Right ventricle myocardium inferior (tissue), 1 donor: ENCODE data around the gene ALDH1A3. TPM values are rescaled to one million over a fixed set of nuclear protein-coding genes. Genes with fewer than 3 reads are reported as not detected.

Experiments used
- ATAC-seq: fragments of 200-7000 bp; cut with Tn5 transposase; one replicate; pipeline ENCODE4 v1.9.1; 2020; ENCODE audit warnings: mild to moderate bottlenecking, moderate library complexity
- DNase-seq: peaks from one replicate; pipeline ENCODE4 v3.0.0; 2021; ENCODE audit errors: missing footprints
- intact Hi-C: fragments of 100-400 bp; cut with DNase I; formaldehyde crosslinking; loops from one replicate; pipeline ENCODE4 v1.11.0; 2022
- total RNA-seq: library from RNA; stranded (reverse); fragmentation: NEBNext Ultra II Directional; extraction: Animal tissue kit (Norgen Biotek cat#: 25700); gene quantifications from one replicate; pipeline ENCODE4 v1.2.1, GENCODE V29; 2021
- donor health status: DM: no; HTN: yes; CAD: no; lungs with severe emphysema.

The ALDH1A3 gene
- total RNA-seq, 1 donor from 2014 or later, result 3.7 TPM

DNA sequence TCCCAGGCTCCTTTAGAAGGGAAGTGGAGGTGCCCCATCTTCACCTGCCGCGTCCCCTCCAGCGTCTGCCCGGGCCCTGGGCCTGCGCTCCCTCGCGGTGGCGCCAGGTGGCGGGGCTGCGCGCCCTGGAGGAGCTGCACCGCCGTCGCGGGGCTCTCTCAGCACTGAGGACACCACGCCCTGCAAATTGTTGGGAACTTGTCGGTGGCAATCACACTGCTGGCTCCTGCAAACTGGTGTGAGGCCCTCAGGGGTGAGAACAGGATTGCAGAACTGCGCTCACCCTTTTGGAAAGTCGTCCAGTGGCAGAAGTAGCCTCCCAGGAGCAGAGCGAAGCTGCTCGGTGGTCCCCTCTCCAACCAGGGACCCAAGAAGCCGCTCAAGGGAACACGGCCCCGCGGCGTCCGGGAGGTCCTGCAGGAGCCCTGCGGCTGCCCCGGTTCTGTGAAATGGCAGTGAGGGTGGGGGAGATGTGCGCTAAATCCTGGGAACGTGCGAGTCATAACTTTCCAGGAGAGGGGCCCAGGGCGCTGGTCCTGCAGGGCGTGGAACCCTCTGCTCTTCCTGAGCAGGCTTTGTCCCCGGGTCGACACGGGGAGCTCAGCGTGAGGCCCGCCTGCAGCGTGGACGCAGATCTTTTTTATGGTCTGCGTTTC, 38.5 kb downstream of the ALDH1A3 start:
- ATAC-seq (peak; percentile 94), DNase-seq (peak; percentile 92)
- intact Hi-C loops, result loop anchor here (1.0 to 5.0 kb wide), 2 partner anchors 90 to 339 kb away; no protein-coding TSS in a partner anchor

DNA sequence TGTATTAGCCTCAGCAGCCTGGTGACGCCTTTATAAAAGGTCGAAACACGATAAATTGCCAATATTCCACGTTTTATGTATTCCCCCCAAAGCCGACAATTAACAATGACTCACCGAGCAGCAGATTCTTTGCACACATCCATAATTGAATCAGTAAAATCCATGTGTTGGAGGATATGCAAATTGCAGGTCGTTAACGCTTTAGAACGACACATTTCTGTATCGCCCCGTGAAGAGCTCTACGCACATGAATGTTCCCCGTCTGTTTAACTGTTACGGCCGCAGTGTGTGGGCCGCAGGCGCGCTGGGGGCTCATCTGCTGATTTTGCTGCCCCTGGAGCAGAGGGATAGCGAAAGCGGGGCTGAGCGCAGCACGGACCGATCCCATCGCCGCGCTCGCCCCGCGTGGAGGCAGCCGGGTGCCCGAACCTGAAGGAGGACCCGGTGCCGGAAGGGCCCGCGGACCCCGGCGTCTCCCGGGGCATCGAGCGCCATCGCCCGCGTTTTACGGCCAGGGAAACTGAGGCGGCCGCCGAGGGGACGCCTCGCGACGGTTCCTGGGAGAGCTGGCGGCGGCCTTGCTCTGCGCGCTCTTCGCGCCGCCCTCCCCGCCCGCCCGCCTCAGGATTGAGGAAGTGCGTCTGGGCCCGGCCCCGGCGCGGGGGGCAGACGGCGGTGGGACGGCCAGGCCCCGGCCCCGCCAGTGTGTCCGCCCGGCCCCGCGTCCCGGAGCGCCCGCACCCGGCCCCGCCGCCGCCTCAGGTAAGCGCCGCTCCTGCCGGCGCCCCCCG, 39.3 kb downstream of the ALDH1A3 start, which contains the start of gene LRRK1:
TSS of gene LRRK1 (plus strand) at position 668 of the 791 bp plus-strand sequence. CDS start 5,276 bp downstream, outside the sequence.
- intact Hi-C loops, result loop anchor here (1.0 to 5.0 kb wide), 2 partner anchors 89 to 338 kb away; no protein-coding TSS in a partner anchor
- DNase-seq (peak; percentile 81), ATAC-seq (peak; percentile 52)

DNA sequence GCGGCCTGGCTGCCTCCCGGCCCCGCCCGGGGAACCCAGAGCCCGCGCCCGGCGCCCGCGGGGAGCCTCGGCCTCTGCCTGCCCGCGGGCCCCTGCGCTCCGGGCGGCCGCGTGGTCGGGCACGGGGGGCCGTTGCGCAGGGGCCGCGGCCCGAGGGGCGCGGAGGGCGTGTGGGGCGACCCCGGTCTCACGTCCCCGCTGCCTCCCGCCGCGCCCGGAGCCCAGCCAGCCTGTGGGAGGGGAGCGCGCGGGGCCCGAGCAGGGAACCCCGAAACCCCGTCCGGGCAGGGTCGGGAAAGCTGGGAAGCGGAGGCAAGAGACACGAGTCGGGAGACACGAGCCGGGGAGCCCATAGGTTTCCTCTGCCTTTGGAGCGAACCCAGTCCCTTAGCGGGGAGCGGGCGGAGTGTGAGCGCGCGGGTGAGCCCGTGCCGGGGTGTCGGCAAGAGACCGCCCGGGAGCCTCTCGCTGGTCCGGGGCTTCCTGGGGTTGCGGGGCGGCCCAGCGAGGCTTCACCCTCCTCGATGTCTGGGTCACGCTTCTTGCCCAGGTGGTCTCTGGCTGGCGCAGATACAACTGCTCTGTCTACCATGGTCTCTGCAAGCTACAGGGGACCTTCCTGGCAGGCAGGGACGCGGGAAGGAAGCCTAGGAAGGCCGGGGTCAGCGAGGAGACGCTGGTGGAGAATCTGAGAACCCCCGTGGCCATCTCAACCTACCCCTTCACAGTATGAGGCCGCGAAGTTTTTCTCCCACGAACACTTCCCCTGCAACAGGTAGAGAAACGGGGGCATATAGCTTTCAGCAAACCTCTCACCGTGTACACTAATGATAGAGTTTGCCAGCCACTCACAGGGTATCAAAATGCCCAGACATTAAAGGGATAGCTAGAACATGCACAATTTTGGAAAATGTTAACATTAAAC, 40.1 kb downstream of the ALDH1A3 start:
- ATAC-seq (no peak), DNase-seq (no peak)
- intact Hi-C loops, result loop anchor here (5.0 kb wide), 1 partner anchor 338 kb away; no protein-coding TSS in a partner anchor

DNA sequence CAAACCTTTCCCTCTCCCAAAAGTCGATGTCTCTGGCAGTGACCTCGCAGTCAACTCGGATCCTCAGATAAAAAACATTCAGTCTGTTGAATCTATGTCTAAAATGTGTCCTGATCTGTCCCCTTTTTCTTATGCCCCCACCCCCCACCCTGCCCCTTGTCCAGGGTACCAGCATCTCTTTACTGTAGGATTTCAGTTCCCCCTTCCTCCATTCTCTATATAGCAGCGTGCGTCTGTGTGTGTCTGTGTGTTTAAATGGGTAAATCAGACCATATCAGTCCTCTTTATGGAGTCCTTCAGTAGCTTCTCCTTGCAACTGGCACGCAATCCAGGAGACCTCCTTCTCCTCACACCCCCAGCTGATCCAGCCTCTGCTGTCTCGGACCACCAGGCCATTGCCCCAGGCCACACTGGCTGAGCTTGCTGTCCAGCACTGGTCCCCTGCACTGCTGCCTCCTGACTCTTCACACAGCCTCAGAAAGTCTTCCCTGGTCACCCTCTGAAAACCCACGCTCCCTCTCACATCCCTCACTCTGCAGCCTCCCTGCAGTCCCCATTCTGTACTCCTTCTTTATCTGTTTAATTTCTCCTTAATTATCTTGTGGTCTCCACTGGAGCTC, 41.0 kb downstream of the ALDH1A3 start:
- ATAC-seq (no peak), DNase-seq (no peak)
- intact Hi-C loops, result no loop called here

DNA sequence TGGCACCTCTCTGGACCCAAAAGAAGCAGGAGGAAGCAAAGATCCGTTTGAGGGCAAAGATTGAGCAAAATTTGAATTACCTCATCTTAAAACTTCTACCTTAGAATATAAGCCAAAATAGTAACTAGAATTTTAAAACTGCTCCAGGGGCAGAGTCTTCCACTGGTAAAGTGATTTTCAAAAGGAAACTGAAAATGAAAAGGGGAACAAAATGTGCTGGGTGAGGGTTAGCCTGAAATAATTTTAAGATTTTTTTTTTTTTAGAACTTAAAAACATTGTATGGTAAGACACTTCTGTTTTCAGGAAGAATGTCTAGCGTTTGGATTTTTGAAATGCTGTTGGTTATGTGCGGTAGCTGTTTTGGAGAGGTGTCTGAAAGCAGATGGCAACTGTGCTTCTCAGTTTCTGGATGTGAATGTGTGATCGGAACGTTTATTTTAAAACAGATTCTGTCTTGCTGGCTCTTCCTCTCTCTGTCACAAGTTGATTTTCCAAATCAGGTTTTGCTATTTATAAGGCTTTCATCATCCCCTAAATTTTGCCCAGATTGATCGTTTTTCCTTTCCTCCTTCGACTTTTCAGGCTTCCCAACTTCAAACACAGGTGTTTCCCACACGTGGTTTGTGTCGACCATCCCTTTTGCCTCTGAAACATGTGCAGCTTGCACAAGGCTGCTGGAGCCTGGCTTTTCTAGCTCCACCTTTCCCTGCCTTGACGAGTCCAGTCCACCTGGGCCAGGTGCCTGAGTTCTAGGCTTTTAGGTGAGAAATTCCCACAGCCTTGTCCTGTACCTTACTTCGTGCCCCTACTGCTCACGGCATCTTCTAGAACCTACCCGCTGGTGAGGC, 42.8 kb downstream of the ALDH1A3 start:
- DNase-seq, result no peak
- intact Hi-C loops, result no loop called here
- no peak for ATAC-seq

DNA sequence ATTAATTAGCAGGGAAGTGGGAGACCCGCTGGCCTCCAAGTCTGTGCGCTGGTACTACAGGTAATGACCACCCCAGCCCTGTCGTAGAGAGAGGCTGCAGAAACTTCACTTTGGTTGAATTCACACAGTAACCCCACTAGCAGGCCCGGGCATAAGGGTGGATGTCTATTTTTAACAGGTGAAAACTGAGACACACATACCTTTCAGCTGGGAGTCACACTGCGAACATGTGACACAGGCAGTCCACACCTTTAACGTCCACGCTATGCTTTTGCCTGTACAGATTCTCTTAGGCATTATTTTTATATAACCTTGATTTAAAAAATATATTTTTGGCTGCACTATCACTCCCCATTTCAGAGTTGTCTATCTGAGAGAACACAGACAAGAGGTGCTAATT, 43.4 kb downstream of the ALDH1A3 start:
- DNase-seq (no peak), ATAC-seq (no peak)
- intact Hi-C loops, result no loop called here

DNA sequence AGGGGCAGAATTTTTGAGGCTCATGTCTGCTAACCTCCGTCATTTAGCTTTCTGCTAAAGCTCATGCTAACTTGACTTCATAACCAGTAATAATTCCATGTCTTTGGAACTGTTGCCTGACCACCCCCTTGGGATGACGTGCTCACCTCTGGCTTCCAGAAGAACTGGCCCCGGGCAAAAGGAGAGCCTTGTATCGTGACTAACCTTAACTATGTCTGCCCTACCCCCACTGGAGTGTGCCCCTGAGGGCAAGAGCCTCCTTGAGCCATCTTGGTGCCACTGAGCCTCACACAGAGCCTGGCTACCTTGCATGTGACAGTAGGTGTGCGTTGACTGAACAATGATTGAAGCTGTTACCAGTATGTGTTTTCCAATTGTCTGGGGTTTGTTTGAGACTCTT, 44.3 kb downstream of the ALDH1A3 start:
- DNase-seq, result no peak
- intact Hi-C loops, result no loop called here

DNA sequence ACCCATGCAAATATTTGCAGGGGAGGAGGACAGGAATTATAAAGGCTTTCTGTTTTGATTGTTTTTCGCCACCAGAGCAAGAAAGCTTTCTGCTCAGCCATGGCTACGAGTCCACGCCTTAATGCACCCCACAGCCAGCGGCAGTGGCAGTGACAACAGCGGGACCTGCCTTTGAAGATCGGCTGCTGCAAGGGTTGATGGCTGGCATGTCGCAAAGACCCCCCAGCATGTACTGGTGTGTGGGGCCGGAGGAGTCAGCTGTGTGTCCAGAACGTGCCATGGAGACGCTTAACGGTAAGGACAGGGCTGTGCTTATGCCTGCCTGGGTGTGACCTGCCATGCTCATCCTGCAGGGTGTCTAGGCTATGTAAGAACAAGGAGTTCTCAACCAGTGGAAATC, 44.8 kb downstream of the ALDH1A3 start:
- DNase-seq (no peak), ATAC-seq (no peak)
- intact Hi-C loops, result no loop called here

More for the DNA sequence above, 44.3 kb downstream of the ALDH1A3 start:
- ATAC-seq, result no peak

DNA sequence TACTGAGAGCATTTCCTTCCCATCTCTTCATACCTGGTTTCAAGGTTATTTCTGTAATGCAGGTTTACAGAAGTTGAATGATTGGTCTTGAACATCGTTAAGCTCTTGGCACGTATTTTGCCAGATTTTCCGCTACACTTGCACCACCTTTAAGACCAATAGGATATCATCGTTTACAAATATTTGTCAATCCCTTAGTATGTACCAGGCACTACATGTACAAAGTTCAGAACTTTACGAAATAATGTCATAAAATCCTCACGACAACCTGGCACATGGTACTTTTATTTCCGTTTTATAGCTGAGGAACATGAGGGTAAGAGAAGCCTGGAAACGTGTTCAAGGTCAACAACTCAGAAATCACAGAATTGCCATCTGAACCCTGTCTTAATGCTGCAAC, 45.8 kb downstream of the ALDH1A3 start:
- intact Hi-C loops, result no loop called here
- DNase-seq, result no peak
- ATAC-seq, result no peak

DNA sequence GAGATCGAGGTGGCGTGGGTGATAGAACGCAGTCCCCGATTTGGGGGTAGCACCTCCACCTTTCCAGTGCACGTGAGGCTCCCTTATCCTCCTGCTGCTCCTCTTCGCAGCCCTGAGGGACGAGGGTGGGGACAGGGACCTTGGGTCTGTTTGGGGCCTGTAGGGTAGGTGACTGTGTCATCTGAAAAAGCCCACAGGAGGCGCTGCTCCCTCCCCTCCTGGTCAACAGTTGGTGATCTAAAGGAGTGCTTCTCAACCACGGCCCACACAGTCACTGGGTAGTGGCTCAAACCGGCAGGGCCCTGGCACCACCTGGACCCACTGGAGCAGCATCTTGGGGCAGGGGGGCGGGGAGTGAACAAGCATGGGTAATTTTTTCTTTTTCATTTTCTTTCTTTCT, 46.6 kb downstream of the ALDH1A3 start:
- intact Hi-C loops, result no loop called here
- ATAC-seq (no peak), DNase-seq (no peak)

DNA sequence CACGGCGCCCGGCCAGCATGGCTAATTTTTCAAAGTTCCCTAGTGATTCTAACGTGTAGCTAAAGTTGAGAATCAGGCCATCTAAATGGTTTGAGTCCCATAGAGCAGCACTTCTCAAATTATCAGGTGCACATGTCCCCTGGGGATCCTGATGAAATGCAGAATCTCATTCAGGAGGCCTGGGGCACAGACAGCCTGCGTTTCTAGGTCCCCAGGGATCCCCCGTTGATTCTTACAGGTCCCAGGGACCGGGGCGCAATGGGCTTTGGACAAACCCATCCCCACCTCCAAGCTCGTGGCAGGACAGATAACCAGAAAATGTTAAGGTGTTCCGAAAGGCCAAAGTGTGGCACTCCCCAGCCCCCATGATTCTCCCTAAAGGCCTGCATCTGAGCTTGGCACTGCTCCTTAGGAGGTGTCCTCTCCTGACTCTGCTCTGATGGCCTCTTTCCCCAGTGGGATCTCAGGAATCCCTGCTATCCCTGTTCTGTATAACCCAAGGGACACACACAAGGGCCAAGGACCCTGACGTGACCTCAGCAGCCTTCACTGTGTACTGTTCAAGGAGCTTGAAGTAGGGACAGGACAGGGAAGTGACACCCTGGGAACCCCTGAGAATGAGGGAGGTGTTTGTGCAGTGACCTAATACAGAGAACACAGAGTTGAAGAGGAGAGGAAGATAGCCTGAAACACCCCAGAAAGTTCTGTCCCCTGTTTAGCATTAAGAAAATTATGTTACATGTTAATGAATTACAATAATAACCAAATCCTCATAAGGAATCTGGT, 47.5 kb downstream of the ALDH1A3 start:
- DNase-seq, result no peak
- intact Hi-C loops, result no loop called here
- no peak for ATAC-seq

DNA sequence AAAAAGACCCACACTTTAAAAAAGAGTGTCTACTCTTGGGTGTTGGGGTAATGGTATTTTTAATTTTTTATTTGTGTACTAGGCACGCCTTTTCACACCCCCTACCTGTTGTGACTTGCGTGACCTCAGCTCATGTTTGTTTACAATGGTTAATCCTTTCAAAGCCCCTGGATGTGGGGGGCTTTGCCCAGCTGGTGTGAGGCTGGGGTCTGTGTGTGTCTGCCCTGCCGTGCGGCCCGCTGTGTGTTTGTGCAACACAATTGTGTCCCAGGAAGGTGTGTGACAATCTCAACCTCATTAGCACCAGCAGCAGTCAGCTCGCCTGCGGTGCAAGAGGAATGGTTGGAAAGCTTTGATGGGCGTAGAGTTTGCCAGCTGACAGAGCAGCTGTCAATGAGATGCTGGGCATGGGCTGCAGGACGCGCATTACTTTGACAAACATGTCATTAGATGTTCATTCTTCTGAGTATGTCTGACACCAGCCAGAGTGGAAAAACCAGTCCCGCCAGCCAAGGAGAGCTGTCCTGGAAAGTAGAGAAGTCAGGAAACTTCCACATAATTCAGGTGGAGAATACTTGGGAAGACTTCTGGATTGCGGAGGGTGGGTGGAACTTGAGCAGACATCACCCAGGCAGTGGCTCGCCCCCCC, 49.1 kb downstream of the ALDH1A3 start:
- no peak for ATAC-seq
- no peak for DNase-seq
- intact Hi-C loops, result no loop called here

DNA sequence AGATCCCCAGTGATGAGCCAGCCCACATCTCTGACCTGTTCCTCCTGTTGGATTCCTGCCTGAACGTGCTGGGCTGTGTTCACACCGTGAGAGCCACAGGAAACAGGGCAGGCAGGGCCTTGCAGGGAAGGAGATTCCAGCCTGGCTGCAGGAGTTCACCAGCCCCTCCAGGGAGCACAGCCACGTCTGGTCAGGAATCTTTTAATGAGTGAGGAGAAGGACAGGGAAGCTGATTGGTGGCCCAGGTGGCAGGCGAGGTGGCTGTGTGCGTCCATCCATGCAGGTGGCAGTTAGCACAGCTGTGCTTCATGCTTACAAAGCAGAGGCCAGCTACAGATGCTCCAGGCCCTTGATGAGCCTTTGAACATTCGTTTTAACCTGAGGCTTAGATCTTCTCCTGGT, 50.0 kb downstream of the ALDH1A3 start:
- intact Hi-C loops, result no loop called here
- ATAC-seq (no peak), DNase-seq (no peak)

DNA sequence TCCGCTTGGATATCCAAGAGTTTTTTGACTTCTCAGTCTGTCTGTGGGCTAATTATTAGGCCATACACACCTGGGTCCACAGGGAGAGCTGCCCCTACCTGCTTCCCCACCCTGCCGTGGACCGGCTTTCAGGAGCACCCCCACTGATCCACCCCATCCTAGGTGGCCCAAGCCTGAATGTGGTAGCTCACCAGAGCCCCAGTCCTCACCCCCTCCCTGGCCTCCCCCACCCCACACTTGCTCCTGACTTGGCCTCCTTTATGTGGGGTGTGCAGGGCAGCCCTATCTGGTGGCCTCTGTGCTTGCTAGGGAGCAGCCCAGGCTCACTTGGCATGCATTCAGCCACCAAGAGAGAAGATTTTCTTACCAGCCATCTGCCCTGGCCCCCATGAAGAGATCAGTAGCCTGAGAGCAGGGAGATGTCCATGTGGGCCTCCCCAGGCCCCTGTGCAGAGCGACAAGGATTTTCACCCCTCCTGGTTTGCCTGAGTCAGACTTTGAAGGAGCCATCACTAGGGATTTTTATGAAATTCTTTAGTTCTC, 50.7 kb downstream of the ALDH1A3 start:
- intact Hi-C loops, result no loop called here
- ATAC-seq, result no peak
- DNase-seq, result no peak

DNA sequence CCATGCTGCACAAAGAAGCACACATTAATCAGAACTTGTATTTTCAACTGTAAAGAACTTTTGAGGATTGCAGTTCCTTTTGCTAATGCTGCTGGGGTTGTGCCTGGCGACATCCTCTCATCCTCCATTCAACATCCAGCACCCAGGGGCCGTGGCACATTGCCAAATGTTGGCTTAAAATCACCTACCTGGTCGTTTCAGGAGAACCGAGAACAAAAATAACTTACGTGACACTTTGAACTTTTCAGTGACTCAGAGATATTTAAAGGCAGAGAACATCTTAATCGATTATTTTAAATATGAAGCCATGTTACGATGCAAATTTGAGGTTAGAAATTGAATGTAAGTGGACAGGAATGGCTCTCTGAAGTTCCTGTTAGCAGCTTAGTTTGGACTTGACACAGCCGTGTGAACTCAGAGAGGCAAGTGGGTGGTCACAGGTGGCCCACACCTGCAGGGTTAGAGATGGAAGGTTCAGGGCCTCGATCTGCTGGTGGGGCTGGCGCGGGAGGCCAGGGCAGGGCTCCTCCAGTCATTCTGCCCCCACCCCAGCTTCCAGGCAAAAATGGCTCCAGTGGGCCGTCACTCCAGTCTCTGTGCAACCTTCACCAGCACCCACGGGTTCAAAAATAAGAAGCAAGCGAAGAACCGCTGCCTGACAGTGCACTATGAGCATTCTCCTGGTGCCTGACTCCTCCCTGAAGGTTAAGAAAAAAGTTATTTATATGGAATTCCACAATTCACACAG, 51.7 kb downstream of the ALDH1A3 start:
- DNase-seq, result no peak
- ATAC-seq, result no peak
- intact Hi-C loops, result no loop called here
